H1 (cell line): ENCODE results near the gene DAPK2. TPM values are rescaled to one million over a fixed set of nuclear protein-coding genes. Genes with fewer than 3 reads are reported as not detected.

Source experiments
- CBX8 ChIP-seq: fragments of 300-800, 300-1000 bp; sonication (generic); IDR thresholded peaks from 2 replicates; pipeline ENCODE4 v1.7.1; 2016; ENCODE audit warnings: low read depth, low read length, borderline replicate concordance
- CTBP2 ChIP-seq: IDR thresholded peaks from 2 replicates; pipeline ENCODE4 v1.7.0; 2011; ENCODE audit warnings: borderline replicate concordance, mild to moderate bottlenecking, moderate library complexity, mixed read lengths, low read length; ENCODE audit not compliant: insufficient read depth, insufficient read length
- CTCF ChIP-seq, 3 experiments: IDR thresholded peaks; 1 replicate in 2 of 3; 2 replicates in 1 of 3; pipeline versions ENCODE4 v1.5.1 to v1.6.1; 2011; ENCODE audit warnings: low read length in 3 of 3, mild to moderate bottlenecking in 3 of 3, inconsistent platforms in 2 of 3, low read depth in 1 of 3, moderate library complexity in 1 of 3; ENCODE audit not compliant: insufficient read depth in 1 of 3; ENCODE audit errors: control extremely low read depth in 1 of 3
- E2F6 ChIP-seq: IDR thresholded peaks from 2 replicates; pipeline ENCODE4 v1.6.1; 2012; ENCODE audit warnings: inconsistent platforms
- GTF2F1 ChIP-seq: IDR thresholded peaks from 2 replicates; pipeline ENCODE4 v1.6.1; 2012; ENCODE audit warnings: low read depth, low read length, improper control_type of control experiment, borderline replicate concordance
- HDAC2 ChIP-seq, 2 experiments: fragments of 300-600 bp in 1 of 2; sonication (generic) in 1 of 2; IDR thresholded peaks; 2 replicates each; pipeline ENCODE4 v1.6.1; 2011 to 2012; ENCODE audit warnings: low read depth in 2 of 2, low read length in 2 of 2, mild to moderate bottlenecking in 2 of 2, moderate library complexity in 2 of 2, borderline replicate concordance in 1 of 2, inconsistent platforms in 1 of 2
- KDM1A ChIP-seq: fragments of 200-600, 300-600 bp; sonication (generic); IDR thresholded peaks from 2 replicates; pipeline ENCODE4 v1.7.1; 2016; ENCODE audit warnings: mild to moderate bottlenecking, low read length, borderline replicate concordance
- KDM5A ChIP-seq: fragments of 200-600 bp; IDR thresholded peaks from 2 replicates; pipeline ENCODE4 v1.7.1; 2012; ENCODE audit warnings: mild to moderate bottlenecking, low read length, inconsistent platforms, mixed read lengths
- RNF2 ChIP-seq: fragments of 200-900, 300-1000 bp; sonication (generic); IDR thresholded peaks from 2 replicates; pipeline ENCODE4 v1.7.1; 2016; ENCODE audit warnings: borderline replicate concordance, low read depth, mild to moderate bottlenecking, antibody characterized with exemption, low read length; ENCODE audit not compliant: poor library complexity, severe bottlenecking; ENCODE audit errors: missing control alignments
- RXRA ChIP-seq: IDR thresholded peaks from 2 replicates; pipeline ENCODE4 v1.6.1; 2011; ENCODE audit warnings: low read depth, mild to moderate bottlenecking, low read length, moderate library complexity; ENCODE audit not compliant: insufficient read depth
- polyA plus RNA-seq, 7 experiments: library from polyadenylated mRNA; depleted of rRNA in 3 of 7; stranded (reverse) in 5 of 7; unstranded in 2 of 7; fragments of >200 nt in 5 of 7; fragments of 200-250 nt in 2 of 7; gene quantifications; 1 replicate in 5 of 7; 2 replicates in 1 of 7; 4 replicates in 1 of 7; pipeline versions ENCODE4 v1.2.1 to v1.2.3, GENCODE V29; 2011 to 2013; ENCODE audit warnings: missing spikeins in 2 of 7, mixed read lengths in 2 of 7
- total RNA-seq: library from RNA; stranded (reverse); fragmentation: NEBNext Ultra II Directional; extraction: Animal tissue kit (Norgen Biotek cat#: 25700); gene quantifications from 2 replicates; pipeline ENCODE4 v1.2.1, GENCODE V29; 2021
- TF ChIP-seq, protein P1 (sequence below): IDR thresholded peaks from 2 replicates; pipeline ENCODE4 v1.6.1; 2012; ENCODE audit warnings: inconsistent platforms

DAPK2 gene
- total and polyA plus RNA-seq, 2 of the 8 experiments (the other 6 are each of a cell fraction or from before 2014, with no cell fraction given) = 1.8 to 2.9 TPM

DNA sequence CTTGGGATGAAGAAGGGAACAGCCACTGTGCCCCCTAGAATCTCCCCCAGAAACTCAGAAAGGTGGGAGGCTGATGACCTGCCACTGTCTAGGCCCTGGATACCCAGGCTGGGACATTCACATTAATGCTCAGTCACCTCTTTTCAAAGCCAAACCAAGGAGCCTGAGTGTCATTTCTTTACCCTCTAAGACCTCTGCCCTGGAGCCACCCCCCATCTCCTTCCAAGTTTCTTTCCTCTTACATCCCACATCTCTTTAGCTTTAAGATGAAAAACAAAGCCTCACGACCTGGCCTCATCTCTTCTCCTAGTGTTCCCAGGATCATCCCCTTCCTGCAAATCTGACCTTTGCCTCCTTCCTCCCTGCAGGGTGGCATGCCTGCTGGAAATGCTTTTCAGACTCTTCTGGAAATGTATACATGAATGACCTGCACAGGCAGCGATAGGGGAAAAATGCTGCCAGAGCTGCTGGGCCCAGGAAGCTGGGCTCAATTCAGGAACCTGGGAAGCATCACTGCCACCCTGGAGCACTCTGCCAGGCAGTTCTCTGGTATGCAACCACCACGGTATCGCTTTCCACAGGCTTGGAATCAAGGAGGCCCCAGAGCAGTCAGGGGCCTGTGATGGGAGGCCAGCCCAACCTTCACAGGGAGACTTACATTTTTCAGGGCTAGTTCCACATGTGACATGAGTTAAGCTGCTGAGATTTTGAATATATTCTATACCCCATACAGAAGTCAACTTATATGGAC lies 67.6 kb downstream of the DAPK2 start (continued):
- no peak for TF ChIP-seq CTCF (IDR thresholded peaks at IDR 0.05; ENCODE audit: control extremely low read depth in 1 of 3, insufficient read depth in 1 of 3, low read depth in 1 of 3, low read length in 3 of 3)
- no peak for TF ChIP-seq CTBP2
- no peak for TF ChIP-seq CBX8
- no peak for TF ChIP-seq KDM1A
- no peak for TF ChIP-seq HDAC2 (IDR thresholded peaks at IDR 0.05; ENCODE audit: borderline replicate concordance in 1 of 2, low read depth in 2 of 2, low read length in 2 of 2)
- no peak for TF ChIP-seq RXRA
- no peak for TF ChIP-seq KDM5A
- TF ChIP-seq RNF2 = no peak
- TF ChIP-seq, protein P1, sequence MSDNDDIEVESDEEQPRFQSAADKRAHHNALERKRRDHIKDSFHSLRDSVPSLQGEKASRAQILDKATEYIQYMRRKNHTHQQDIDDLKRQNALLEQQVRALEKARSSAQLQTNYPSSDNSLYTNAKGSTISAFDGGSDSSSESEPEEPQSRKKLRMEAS = no peak
- TF ChIP-seq GTF2F1 = no peak
- no peak for TF ChIP-seq E2F6
